Activated CD4-positive, alpha-beta T cell treated with anti-CD3 and anti-CD28 coated beads, Interleukin-2, amount 10 ng/mL, durations not matched to agents 7 days and 5 days (primary cell): Measurements from ENCODE around the gene GPR153. TPM values are rescaled to one million over a fixed set of nuclear protein-coding genes. Genes with fewer than 3 reads are reported as not detected.

Experiments used
- CTCF ChIA-PET: fragments of 350-600 bp; sonication (Branson Sonifier 250); formaldehyde crosslinking; loops from one replicate; lab custom pipeline; 2021; ENCODE audit warnings: antibody characterized with exemption; lab: Charles Lee
- POLR2A ChIA-PET: fragments of 350-600 bp; sonication (Branson Sonifier 250); formaldehyde crosslinking; loops from one replicate; lab custom pipeline; 2021; ENCODE audit warnings: antibody characterized with exemption; lab: Charles Lee
- DNase-seq: peaks from one replicate; pipeline ENCODE4 v3.0.0-alpha.2; 2020
- H3K27ac Mint-ChIP-seq: one replicate; pipeline ENCODE4 v1.8.0; 2021; ENCODE audit warnings: mild to moderate bottlenecking, moderate library complexity, mixed read lengths
- H3K27me3 Mint-ChIP-seq: one replicate; pipeline ENCODE4 v1.8.0; 2021; ENCODE audit warnings: mixed read lengths
- H3K36me3 Mint-ChIP-seq: one replicate; pipeline ENCODE4 v1.8.0; 2021; ENCODE audit warnings: low read depth, mixed read lengths
- H3K4me1 Mint-ChIP-seq: one replicate; pipeline ENCODE4 v1.8.0; 2021; ENCODE audit warnings: mixed read lengths
- H3K4me3 Mint-ChIP-seq: one replicate; pipeline ENCODE4 v1.8.0; 2021; ENCODE audit warnings: mild to moderate bottlenecking, moderate library complexity, mixed read lengths
- H3K9me3 Mint-ChIP-seq: one replicate; pipeline ENCODE4 v1.8.0; 2021; ENCODE audit warnings: mixed read lengths
- total RNA-seq, 2 experiments: library from RNA; stranded (reverse); gene quantifications; one replicate each; pipeline ENCODE4 v1.2.3, GENCODE V29; 2021

Gene GPR153
- total RNA-seq, 2 experiments from 2014 or later: 0.85 to 0.99 TPM

GRCh38 chr1:6241887-6242740 is 18.8 kb downstream of the GPR153 start:
- Mint-ChIP-seq H3K27me3 (peaks cover 55% of the 10 kb centered on the region), H3K9me3 (no peaks in the 10 kb centered on the region), H3K4me3 (no peak overlapping the region), H3K27ac (no peak overlapping the region), H3K36me3 (no peaks in the 10 kb centered on the region), H3K4me1 (peaks cover 24% of the 10 kb centered on the region)
- ChIA-PET CTCF (interaction anchor here (1.4 to 1.7 kb wide), 2 partner anchors 34 to 163 kb away, joined by 3 read pairs; no protein-coding TSS in a partner anchor), POLR2A (interaction anchor here (0.5 kb wide), 1 partner anchor 58 kb away, joined by 3 read pairs; no protein-coding TSS in a partner anchor)
- DNase-seq: no peak

GRCh38 chr1:6241107-6241886 is 19.6 kb downstream of the GPR153 start:
- no peak overlapping the region for H3K4me3 Mint-ChIP-seq
- no peak for DNase-seq
- no peak overlapping the region for H3K27ac Mint-ChIP-seq
- H3K4me1 Mint-ChIP-seq: peaks cover 16% of the 10 kb centered on the region
- CTCF ChIA-PET: interaction anchor here (1.4 to 1.7 kb wide), 2 partner anchors 33 to 164 kb away, joined by 3 read pairs; no protein-coding TSS in a partner anchor
- no peaks in the 10 kb centered on the region for H3K36me3 Mint-ChIP-seq
- POLR2A ChIA-PET: no interaction called here
- no peaks in the 10 kb centered on the region for H3K9me3 Mint-ChIP-seq
- peaks cover 47% of the 10 kb centered on the region for H3K27me3 Mint-ChIP-seq

- no peak for DNase-seq
- H3K4me3 Mint-ChIP-seq: no peak overlapping the region
- peaks cover 15% of the 10 kb centered on the region for H3K4me1 Mint-ChIP-seq
- CTCF ChIA-PET: interaction anchor here (0.7 to 1.4 kb wide), 2 partner anchors 36 to 236 kb away, joined by 4 to 5 read pairs; no protein-coding TSS in a partner anchor
- H3K36me3 Mint-ChIP-seq: no peaks in the 10 kb centered on the region
- no peaks in the 10 kb centered on the region for H3K9me3 Mint-ChIP-seq
- POLR2A ChIA-PET: interaction anchor here (0.6 to 0.7 kb wide), 2 partner anchors 206 to 233 kb away, joined by 3 to 4 read pairs; no protein-coding TSS in a partner anchor
- H3K27ac Mint-ChIP-seq: no peak overlapping the region
- peaks cover 46% of the 10 kb centered on the region for H3K27me3 Mint-ChIP-seq
Measured at GRCh38 chr1:6239950-6240768, 20.7 kb downstream of the GPR153 start.

- ChIA-PET POLR2A (no interaction called here), CTCF (interaction anchor here (0.7 to 5.4 kb wide), 4 partner anchors 7 to 237 kb away, joined by 3 to 43 read pairs (median 4); no protein-coding TSS in a partner anchor)
- H3K4me3 Mint-ChIP-seq: no peak overlapping the region
- H3K27ac Mint-ChIP-seq: no peak overlapping the region
- H3K4me1 Mint-ChIP-seq: peaks cover 23% of the 10 kb centered on the region
- peaks cover 42% of the 10 kb centered on the region for H3K27me3 Mint-ChIP-seq
- H3K36me3 Mint-ChIP-seq: no peaks in the 10 kb centered on the region
- no peaks in the 10 kb centered on the region for H3K9me3 Mint-ChIP-seq
- no peak for DNase-seq
Measured at GRCh38 chr1:6239213-6239752, 21.6 kb downstream of the GPR153 start.

GRCh38 chr1:6237093-6237492 is 23.8 kb downstream of the GPR153 start:
- H3K4me3 Mint-ChIP-seq: peak overlapping the region; percentile 40
- peaks cover 37% of the 10 kb centered on the region for H3K4me1 Mint-ChIP-seq
- H3K9me3 Mint-ChIP-seq: no peaks in the 10 kb centered on the region
- peaks cover 29% of the 10 kb centered on the region for H3K27me3 Mint-ChIP-seq
- H3K36me3 Mint-ChIP-seq: peaks cover 9% of the 10 kb centered on the region
- H3K27ac Mint-ChIP-seq: peak overlapping the region; percentile 64
- ChIA-PET POLR2A (no interaction called here), CTCF (interaction anchor here (0.6 to 5.4 kb wide), 4 partner anchors 10 to 546 kb away, joined by 3 to 43 read pairs (median 4); no protein-coding TSS in a partner anchor)
- no peak for DNase-seq

- DNase-seq: peak; percentile 23
- no peaks in the 10 kb centered on the region for H3K9me3 Mint-ChIP-seq
Measured at GRCh38 chr1:6235296-6235677, 25.6 kb downstream of the GPR153 start.

GRCh38 chr1:6234502-6235295 is 26.2 kb downstream of the GPR153 start:
- peaks cover 10% of the 10 kb centered on the region for H3K27me3 Mint-ChIP-seq
- peak overlapping the region; percentile 91 for H3K4me3 Mint-ChIP-seq
- peaks cover 30% of the 10 kb centered on the region for H3K4me1 Mint-ChIP-seq
- peaks cover 18% of the 10 kb centered on the region for H3K36me3 Mint-ChIP-seq
- CTCF ChIA-PET: interaction anchor here (5.4 kb wide), 1 partner anchor 12 kb away, joined by 43 read pairs; no protein-coding TSS in a partner anchor
- DNase-seq: no peak
- no peaks in the 10 kb centered on the region for H3K9me3 Mint-ChIP-seq
- H3K27ac Mint-ChIP-seq: peak overlapping the region; percentile 83
- POLR2A ChIA-PET: interaction anchor here (0.7 kb wide), 1 partner anchor 114 kb away, joined by 3 read pairs; no protein-coding TSS in a partner anchor

More at GRCh38 chr1:6235296-6235677, 25.6 kb downstream of the GPR153 start:
- peaks cover 30% of the 10 kb centered on the region for H3K4me1 Mint-ChIP-seq
- POLR2A ChIA-PET: interaction anchor here (0.7 to 1.0 kb wide), 2 partner anchors 114 to 367 kb away, joined by 3 read pairs; no protein-coding TSS in a partner anchor
- CTCF ChIA-PET: interaction anchor here (1.1 to 5.4 kb wide), 2 partner anchors 11 to 147 kb away, joined by 5 to 43 read pairs; no protein-coding TSS in a partner anchor
- H3K27ac Mint-ChIP-seq: peak overlapping the region; percentile 83
- H3K27me3 Mint-ChIP-seq: peaks cover 16% of the 10 kb centered on the region
- peak overlapping the region; percentile 91 for H3K4me3 Mint-ChIP-seq
- peaks cover 16% of the 10 kb centered on the region for H3K36me3 Mint-ChIP-seq

- Mint-ChIP-seq H3K9me3 (no peaks in the 10 kb centered on the region), H3K27me3 (no peaks in the 10 kb centered on the region), H3K27ac (no peak overlapping the region), H3K4me3 (no peak overlapping the region), H3K36me3 (peaks cover 19% of the 10 kb centered on the region), H3K4me1 (peaks cover 26% of the 10 kb centered on the region)
- DNase-seq: no peak
- CTCF ChIA-PET: interaction anchor here (0.6 to 2.2 kb wide), 2 partner anchors 13 to 17 kb away, joined by 3 to 15 read pairs; no protein-coding TSS in a partner anchor
- POLR2A ChIA-PET: no interaction called here
Measured at GRCh38 chr1:6233376-6233775, 27.5 kb downstream of the GPR153 start.

GRCh38 chr1:6225651-6226050 is 35.2 kb downstream of the GPR153 start:
- Mint-ChIP-seq H3K36me3 (peaks cover 36% of the 10 kb centered on the region), H3K9me3 (no peaks in the 10 kb centered on the region)

GRCh38 chr1:6224718-6225117 is 36.2 kb downstream of the GPR153 start:
- DNase-seq: no peak
- Mint-ChIP-seq H3K4me3 (no peak overlapping the region), H3K27ac (no peak overlapping the region), H3K4me1 (peaks cover 1% of the 10 kb centered on the region), H3K9me3 (no peaks in the 10 kb centered on the region), H3K36me3 (peaks cover 34% of the 10 kb centered on the region), H3K27me3 (no peaks in the 10 kb centered on the region)
- CTCF ChIA-PET: interaction anchor here (0.6 to 1.6 kb wide), 3 partner anchors 14 to 120 kb away, joined by 3 read pairs; no protein-coding TSS in a partner anchor
- POLR2A ChIA-PET: no interaction called here

More at GRCh38 chr1:6225651-6226050, 35.2 kb downstream of the GPR153 start:
- no peak overlapping the region for H3K4me3 Mint-ChIP-seq
- no peak for DNase-seq
- H3K27me3 Mint-ChIP-seq: no peaks in the 10 kb centered on the region
- POLR2A ChIA-PET: no interaction called here
- H3K4me1 Mint-ChIP-seq: peaks cover 1% of the 10 kb centered on the region
- CTCF ChIA-PET: interaction anchor here (0.7 to 1.3 kb wide), 2 partner anchors 10 to 21 kb away, joined by 3 to 6 read pairs; partner anchors contain the start of gene ICMT
- H3K27ac Mint-ChIP-seq: peak overlapping the region; percentile 28
